Epithelial cell of esophagus (primary cell): ENCODE measurements around the gene APH1B.
"Not testable (repeated sequence)": the region's sequence is repeated elsewhere in the genome, so short reads cannot be mapped to it uniquely, and the experiment has no call there.

Experiments used
- DNase-seq: peaks from one replicate; pipeline ENCODE4 v3.0.0; 2010; ENCODE audit warnings: low read depth
- H3K4me3 ChIP-seq: 2 replicates; pipeline ENCODE4 v1.5.1; 2011; ENCODE audit warnings: mild to moderate bottlenecking, low read length, control low read depth
- TF ChIP-seq, protein P1 (sequence below): IDR thresholded peaks from 2 replicates; pipeline ENCODE4 v1.5.1; 2011; ENCODE audit warnings: low read depth, mild to moderate bottlenecking, low read length, control low read depth, inconsistent platforms; ENCODE audit not compliant: insufficient read depth; ENCODE audit errors: missing control alignments

Gene APH1B

DNA sequence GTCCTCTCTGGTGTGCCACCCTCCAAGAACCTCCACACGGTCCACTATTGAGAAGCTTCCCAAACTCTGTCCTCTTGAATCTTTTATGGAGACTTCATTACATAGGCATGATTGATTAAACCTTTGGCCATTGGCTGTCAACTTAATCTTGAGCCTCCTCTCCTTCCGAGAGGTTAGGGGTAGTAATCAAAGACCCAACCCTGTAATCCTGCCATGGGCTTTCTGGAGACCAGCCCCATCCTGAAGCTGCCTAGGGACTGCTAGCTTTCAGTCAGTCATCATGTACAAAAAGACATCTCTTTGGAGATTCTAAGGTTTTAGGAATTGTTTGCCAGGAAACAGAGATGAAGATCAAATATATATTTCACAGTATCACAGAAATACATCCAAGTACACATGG is 37.0 kb downstream of the APH1B start:
- TF ChIP-seq, protein P1, sequence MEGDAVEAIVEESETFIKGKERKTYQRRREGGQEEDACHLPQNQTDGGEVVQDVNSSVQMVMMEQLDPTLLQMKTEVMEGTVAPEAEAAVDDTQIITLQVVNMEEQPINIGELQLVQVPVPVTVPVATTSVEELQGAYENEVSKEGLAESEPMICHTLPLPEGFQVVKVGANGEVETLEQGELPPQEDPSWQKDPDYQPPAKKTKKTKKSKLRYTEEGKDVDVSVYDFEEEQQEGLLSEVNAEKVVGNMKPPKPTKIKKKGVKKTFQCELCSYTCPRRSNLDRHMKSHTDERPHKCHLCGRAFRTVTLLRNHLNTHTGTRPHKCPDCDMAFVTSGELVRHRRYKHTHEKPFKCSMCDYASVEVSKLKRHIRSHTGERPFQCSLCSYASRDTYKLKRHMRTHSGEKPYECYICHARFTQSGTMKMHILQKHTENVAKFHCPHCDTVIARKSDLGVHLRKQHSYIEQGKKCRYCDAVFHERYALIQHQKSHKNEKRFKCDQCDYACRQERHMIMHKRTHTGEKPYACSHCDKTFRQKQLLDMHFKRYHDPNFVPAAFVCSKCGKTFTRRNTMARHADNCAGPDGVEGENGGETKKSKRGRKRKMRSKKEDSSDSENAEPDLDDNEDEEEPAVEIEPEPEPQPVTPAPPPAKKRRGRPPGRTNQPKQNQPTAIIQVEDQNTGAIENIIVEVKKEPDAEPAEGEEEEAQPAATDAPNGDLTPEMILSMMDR: no peak
- no peak overlapping the region for H3K4me3 ChIP-seq
- DNase-seq: no peak

DNA sequence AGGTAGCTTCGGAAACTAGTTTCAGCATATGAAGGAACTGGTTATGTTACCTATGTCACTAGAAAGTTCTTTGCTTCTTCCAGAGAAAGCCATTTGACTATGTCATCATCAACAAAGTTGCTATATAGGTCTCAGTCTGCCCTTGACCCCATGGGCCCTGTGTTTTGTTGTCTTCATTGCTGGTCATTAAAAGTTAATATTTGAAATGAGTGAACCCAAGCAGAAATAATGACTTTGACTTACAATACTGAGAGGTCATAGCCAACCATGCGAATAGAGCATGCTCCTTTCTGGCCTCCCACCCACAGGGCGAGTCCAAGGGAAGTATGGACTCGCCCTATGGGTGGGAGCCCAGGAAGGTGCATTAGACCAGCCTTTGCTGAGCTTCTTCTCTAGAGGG is 40.9 kb downstream of the APH1B start:
- no peak overlapping the region for H3K4me3 ChIP-seq
- TF ChIP-seq, protein P1: no peak
- no peak for DNase-seq

DNA sequence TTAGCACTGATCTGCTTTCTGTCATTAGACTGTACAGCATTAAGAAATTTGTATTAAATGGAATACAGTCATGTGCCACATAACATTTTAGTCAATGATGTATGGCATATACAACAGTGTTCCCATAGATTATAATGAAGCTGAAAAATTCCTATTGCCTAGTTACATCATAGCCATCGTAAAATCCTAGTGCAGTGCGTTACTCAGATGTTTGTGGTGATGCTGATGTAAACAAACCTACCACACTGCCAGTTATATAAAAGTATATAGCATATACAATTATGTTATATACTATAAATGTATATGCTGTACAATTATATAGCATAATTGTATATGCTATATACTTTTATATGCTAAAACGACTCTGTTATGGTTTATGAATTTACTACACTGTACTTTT is 41.7 kb downstream of the APH1B start:
- no peak for DNase-seq
- TF ChIP-seq, protein P1: no peak
- H3K4me3 ChIP-seq: no peak overlapping the region

DNA sequence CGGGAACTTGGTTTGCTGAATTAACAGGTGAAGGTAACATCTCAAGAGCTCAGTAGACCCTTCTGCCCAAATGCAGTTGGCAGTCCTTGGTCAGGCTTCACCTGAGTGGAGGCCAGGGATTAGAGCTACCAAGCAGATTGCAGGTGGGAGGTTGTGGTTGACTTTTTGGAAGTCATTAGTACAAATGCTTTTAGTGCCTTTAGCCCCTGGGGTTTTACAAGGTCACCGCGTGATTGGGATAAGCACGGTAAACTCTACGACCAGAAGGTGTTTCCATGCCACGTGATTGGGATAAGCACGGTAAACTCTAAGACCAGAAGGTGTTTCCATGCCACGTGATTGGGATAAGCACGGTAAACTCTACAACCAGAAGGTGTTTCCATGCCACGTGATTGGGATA is 43.0 kb downstream of the APH1B start:
- DNase-seq, H3K4me3 ChIP-seq: not testable (repeated sequence)

DNA sequence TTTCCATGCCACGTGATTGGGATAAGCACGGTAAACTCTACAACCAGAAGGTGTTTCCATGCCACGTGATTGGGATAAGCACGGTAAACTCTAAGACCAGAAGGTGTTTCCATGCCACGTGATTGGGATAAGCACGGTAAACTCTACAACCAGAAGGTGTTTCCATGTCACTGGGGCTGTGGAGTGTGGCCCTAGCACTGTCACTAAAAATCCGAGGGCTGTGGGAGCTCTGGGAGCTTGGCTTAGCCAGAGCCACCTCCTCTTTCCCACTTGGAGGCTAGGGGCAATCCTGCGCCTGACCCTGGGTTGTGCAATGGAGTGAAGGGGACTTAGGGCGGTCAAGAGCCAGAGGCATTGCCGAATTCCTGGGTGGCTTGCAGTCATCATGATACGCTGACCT is 43.6 kb downstream of the APH1B start:
- not testable (repeated sequence) for H3K4me3 ChIP-seq, DNase-seq

DNA sequence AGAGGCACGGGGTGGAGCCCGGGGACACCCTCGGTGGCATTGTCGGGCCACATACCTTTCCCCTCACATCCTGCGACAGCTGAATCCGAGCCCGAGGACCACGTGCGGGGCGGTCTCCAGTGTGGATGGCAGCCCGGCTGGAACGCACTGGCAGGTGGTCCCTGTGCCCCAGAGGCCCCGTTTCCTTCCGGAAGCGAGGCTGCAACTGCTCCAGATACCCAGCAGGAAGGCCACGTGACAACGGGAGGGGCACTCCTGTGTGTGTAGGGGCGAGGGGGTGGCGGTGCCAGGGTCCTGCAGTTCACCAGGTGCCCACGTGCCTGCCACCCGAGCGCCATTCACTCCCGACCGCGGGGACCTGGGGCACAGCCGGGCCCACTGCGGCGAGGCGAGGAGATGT is 44.1 kb downstream of the APH1B start:
- no peak overlapping the region for H3K4me3 ChIP-seq
- TF ChIP-seq, protein P1: no peak
- DNase-seq: no peak

DNA sequence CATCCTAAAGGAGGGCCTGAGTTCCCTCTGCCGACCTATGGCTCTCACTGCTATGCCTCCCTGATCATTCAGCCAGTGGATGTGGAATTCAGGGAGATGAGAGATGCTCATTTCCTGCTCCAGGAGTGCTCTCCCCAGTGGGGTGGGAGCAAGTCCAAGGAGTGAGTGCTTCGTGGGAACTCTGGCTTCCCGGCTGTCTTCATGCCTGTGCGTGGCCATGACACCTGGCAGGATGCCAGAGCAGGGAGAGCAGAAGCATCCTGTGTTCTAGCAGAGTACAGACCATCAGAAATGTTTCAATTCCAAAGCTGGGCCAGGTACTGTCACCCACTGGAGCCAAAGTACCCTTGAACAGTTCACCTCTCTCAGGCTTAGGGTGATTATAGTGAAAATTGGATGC is 45.1 kb downstream of the APH1B start:
- no peak overlapping the region for H3K4me3 ChIP-seq
- TF ChIP-seq, protein P1: no peak
- DNase-seq: no peak

DNA sequence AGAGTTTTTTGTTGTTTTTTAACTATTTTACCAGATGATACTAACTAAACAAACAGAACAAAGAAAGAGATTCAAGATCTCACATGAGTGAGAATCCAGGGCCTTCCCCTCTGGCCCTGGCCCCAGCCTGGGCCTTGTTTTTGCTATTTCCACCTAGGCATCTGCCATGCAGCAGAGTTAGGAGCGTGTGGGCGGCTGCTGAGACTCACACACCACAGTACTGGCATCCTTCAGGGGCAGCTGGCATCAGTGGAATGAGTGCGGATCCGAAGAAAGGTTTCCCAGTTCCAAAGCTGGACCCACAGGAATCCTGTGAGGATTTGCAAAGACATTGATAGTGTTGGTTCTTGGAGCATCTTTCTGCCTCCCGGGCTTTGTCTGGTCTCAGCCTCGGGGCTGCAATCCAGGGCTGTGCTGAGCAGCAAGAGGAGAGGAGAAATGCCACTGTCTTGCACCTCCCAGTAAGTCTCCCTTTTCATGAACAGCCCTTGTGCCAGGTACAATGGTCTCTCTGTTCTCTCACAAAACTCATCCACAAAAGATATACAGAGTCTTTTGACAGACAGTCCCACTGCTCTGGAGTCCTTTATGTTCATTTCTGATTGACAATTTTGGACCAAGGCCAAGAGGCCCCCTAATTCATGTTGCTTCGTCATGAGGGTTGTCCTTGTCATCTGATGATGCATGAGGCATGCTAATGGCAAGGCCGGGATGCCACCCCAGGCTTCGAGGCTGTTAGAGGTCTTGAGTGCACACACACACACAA is 46.6 kb downstream of the APH1B start:
- DNase-seq: no peak
- H3K4me3 ChIP-seq: no peak overlapping the region
- TF ChIP-seq, protein P1: no peak
